Stimulated activated CD8-positive, alpha-beta memory T cell treated with anti-CD3 and anti-CD28 coated beads, Interleukin-12 subunit alpha, Interleukin-12 subunit beta, amount 100 ng/mL, for 24 hours (primary cell): ENCODE measurements around the gene OR9Q1.

Experiments used
- DNase-seq: peaks from one replicate; pipeline ENCODE4 v3.0.0-alpha.2; 2020; ENCODE audit errors: extremely low read depth

OR9Q1 gene

DNA sequence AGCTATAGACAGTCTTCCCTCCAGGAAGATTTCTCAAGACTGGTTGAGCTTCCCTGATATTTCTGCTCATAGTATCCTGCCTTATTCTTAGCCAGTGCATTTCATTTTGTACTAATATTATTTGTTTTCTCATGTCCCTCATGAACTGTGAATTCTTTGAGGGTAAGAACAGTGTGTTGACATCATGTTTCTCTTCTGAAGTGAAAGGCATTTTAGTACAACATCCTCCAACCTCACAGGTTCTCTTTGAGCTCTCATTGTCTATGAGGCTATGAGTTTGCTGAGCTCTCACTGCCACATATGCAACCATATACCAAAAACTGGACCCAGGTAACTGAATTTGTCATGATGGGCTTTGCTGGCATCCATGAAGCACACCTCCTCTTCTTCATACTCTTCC lies 7.0 kb downstream of the OR9Q1 start, which contains the start of gene OR6Q1:
Gene OR6Q1 (plus strand): TSS at position 301 of the 400 bp plus-strand sequence. CDS start 0 bp downstream, at position 301.
- no peak for DNase-seq

DNA sequence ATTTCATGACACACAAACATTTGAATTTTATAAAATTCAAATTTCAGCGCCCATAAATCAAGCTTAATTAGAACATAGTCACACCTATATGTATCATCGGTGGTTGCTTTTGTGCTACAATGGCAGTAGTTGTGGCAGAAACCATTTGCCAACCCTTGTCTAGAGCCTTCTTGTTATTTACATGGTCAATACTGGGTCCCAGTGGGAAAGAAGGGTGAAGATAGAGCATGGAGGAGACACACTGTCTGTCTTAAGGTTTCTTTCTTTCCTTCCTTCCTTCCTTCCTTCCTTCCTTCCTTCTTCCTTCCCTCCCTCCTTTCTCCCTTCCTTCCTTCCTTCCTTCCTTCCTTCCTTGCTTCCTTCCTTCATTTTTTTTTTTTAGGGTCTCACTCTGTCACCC lies 10.8 kb downstream of the OR9Q1 start:
- no peak for DNase-seq

- DNase-seq, result no peak
Observed at GRCh38 chr11:58039589-58039988, 15.9 kb downstream of the OR9Q1 start.

DNA sequence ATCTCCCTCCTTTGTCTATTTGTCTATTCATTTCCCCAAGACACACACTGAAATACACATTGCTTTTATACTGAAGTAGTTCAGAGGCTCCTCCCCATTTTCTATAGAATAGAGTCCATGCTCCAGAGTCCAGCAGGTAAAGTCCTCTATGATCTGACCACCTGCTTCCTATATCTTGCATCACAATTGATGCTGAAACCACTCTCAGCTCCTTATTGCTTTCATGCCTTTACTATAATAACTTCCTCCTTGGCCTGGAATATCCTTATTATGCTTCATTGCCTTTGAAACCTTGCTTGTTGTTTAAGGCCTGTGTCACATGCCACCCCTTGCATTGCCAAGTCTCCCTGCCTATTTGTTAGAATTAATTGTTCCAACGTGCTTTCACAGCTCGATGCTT lies 19.7 kb downstream of the OR9Q1 start:
- no peak for DNase-seq

DNA sequence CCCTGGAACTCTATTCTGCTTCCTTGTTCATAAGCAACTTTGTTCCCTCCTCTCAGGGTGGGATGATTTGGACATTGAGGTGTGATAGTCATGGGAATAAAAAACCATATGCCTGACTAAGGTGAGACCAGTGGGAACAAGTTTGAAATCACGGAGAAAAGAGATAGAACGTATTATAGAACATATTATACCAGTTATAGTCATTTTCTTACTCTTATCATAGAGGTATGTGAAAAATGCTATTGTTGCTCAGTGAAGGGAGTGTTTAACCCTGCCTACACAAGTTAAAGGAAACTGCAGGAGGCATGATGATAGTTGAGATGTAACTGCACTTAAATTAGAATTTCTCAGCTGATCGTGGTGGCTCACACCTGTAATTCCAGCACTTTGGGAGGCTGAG lies 22.6 kb downstream of the OR9Q1 start:
- no peak for DNase-seq

DNA sequence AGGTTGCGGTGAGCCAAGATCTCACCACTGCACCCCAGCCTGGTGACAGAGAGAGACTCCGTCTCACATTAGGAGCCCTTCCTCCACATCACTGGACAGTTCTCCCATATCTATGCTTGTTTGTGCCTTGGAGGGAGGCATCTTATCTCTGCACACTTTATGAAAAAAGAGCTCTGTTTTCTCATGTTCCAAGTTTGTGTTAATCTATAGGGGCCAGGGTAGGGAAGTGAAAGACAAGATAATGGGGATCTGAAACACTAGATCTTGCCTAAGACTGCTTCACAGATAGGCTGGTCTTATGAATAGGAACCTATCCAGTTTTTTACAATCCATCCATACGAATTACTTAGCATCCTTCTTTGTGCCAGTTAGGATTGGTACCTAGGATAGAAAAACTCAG lies 24.1 kb downstream of the OR9Q1 start:
- DNase-seq, result no peak

GRCh38 chr11:58055806-58056401 lies 32.2 kb downstream of the OR9Q1 start:
- DNase-seq, result no peak

DNA sequence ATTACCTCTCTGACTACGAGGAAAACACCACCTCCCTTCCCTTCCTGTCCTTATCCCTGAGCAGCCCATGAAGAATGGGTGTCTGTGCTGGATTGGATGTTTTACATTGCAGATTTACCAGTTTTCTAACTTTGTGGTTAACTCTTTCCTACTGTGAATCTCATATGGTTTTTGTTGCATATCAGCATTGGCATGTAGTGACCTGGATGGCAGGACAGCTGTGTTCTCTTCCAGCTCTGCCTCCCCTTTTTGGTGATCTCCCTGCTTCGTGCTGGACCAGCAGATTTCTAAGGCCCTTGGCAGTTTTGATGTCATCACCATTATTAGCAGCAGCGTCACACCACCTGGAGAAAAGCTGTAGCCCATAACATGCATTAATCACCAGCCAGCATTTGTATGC lies 33.8 kb downstream of the OR9Q1 start:
- no peak for DNase-seq

DNA sequence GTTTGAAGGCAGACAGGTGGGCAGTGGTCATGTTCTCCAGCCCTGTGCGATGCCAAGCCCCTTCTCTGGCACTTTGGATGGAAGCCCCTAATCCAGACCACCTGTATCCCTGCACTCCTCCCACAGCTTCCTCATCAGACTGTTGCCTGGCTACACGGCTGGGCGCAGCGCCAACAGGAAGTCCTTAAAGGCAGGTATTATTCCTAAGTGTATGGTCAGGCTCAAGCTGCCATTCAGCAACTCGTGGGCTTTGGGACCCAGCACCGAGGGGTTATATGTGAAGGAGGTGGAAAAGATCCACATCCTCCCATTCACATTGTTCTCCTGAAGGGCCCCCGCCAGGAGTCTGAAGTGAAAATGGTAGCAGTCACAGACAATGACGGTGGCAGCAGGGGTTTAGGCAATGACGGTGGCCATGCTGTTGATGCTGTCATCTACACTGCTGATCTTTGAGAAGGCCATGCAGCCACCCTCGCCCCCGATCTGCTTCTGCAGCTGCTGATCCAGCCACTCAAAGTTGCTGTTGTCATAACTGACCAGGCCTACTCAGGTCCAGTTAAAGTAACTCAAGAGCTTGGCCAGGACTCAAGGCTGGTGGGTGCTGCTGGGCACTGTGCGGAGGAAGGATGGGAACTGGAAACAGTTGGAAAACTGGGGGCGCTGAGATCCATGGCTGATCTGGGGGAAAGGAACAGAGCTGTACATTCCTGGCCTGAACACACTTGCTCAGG lies 34.8 kb downstream of the OR9Q1 start:
- no peak for DNase-seq

GRCh38 chr11:58059007-58059350 lies 35.3 kb downstream of the OR9Q1 start:
- no peak for DNase-seq

- DNase-seq, result no peak
Observed at GRCh38 chr11:58060535-58060934, 36.9 kb downstream of the OR9Q1 start.

GRCh38 chr11:58060939-58061672 lies 37.4 kb downstream of the OR9Q1 start:
- DNase-seq, result no peak

DNA sequence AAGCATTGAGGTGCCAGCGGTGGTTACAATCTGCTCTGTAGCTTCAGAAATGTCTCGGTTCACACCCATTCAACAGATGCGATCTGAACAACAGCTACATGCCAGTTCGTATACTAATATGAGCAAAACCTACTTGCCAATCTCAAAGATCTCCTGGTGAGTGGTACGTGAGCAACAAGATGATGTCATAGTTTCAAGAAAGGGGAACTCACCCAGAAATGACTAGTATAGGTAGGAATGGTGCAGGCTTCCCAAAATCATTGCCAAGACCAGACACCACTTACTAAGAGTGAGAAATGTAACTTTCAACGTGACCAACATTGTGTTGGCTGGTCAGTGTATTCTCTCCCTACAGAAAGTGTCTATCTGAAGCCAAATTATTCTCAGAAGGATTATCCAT lies 38.1 kb downstream of the OR9Q1 start:
- no peak for DNase-seq

DNA sequence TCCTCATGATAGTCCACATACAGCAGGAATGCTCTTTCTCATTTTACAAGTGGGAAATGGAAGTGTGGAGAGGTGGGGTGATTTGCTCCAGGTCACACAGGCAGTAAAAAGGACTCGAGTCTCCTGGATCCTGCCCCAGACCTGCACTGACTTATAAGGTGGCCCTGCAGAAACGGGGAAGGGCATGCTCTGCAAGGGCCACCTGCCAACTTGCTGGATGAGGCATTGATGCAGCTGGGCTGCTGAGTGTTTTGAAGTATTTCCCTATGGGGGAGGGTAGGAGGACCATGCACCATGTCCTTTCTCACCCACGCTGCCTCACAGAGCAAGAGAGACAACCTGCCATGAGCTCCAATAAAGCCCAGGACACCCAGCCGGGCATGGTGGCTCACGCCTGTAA lies 44.0 kb downstream of the OR9Q1 start:
- no peak for DNase-seq

- DNase-seq, result no peak
Observed at GRCh38 chr11:58068655-58069054, 45.0 kb downstream of the OR9Q1 start.

DNA sequence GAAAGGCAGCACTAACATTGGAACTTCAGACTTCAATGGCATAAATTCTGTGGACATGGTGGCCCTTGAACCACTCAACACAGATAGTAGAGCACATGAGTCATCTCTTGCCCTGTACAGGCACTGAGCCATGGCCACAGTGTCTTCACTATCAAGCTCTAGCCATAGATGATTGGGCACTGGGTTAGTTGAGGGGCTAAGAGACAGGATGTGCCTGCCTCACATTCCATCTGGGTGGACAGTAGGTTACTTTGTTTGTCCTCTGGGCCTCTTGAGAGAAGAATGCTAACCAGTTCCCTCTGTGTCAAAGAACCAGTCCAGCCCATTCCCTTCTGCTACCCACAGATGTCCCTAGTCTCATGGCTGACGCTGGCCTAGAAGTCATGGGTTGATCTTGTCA lies 46.9 kb downstream of the OR9Q1 start:
- no peak for DNase-seq

- DNase-seq, result no peak
Observed at GRCh38 chr11:58075781-58076180, 52.1 kb downstream of the OR9Q1 start.

GRCh38 chr11:58086528-58086927 lies 62.8 kb downstream of the OR9Q1 start:
- DNase-seq, result no peak

DNA sequence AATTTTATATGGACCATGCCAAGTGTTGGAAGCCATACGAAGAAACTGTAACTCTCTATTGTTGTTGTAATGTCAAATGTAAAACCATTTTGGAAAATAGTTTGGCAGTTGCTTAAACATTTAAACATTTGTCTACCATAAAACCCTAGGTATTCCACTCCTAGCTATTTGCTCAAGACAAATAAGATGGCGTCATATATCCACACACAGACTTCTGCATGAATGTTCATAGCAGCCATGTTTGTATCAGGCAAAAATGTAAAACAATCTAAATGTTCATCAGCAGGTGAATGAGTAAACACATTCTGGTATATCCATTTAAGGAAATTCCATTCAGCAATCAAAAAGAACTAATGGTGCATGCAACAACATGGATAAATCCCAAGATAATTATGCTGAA lies 73.8 kb downstream of the OR9Q1 start:
- DNase-seq, result no peak

GRCh38 chr11:58121096-58121495 lies 97.4 kb downstream of the OR9Q1 start:
- DNase-seq, result no peak

DNA sequence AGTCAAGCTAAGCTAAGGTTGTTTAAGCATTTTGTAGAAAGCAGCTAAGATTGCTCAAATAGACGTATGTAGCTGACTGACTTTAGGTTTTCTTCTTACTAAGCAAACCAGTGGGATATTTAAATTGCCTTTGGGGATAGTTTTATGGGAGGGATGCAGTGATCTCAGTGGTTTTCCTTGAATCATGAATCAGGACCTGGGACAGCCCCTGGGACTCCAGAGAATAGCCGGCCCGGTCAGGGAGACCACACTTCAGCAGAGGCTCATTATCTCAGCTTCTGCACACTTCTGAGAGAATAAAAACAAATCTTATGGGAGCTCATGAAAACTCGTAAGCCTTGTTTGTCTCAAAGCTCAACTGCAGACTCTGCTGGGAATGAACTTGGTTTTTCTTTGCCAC lies 101.8 kb downstream of the OR9Q1 start, which contains the start of gene OR9I1:
Gene OR9I1 (minus strand): TSS at position 62 of the 400 bp plus-strand sequence. CDS start 6,086 bp downstream, outside the sequence.
- DNase-seq, result no peak

DNA sequence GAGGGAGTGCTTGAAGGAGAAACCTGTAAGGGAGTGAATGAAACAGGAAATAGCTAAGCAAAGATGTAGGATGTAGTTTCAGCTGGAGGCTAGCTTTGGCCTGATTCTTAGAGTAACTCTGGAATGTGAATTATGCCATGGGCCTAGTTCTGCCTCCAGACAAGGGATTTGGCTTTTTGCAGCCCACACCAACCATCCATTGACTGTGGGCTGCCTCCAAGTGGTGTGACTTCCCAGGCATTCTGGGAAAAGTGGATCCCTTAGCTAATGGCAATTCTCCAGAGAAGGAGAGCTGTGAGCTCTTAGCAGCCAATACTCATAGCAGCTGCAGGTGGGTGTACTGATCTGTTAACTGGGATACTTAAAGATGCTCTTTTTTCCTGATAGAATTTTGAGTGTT lies 103.7 kb downstream of the OR9Q1 start:
- no peak for DNase-seq
